ENCODE measurements around the gene DNAJC13.

DNA sequence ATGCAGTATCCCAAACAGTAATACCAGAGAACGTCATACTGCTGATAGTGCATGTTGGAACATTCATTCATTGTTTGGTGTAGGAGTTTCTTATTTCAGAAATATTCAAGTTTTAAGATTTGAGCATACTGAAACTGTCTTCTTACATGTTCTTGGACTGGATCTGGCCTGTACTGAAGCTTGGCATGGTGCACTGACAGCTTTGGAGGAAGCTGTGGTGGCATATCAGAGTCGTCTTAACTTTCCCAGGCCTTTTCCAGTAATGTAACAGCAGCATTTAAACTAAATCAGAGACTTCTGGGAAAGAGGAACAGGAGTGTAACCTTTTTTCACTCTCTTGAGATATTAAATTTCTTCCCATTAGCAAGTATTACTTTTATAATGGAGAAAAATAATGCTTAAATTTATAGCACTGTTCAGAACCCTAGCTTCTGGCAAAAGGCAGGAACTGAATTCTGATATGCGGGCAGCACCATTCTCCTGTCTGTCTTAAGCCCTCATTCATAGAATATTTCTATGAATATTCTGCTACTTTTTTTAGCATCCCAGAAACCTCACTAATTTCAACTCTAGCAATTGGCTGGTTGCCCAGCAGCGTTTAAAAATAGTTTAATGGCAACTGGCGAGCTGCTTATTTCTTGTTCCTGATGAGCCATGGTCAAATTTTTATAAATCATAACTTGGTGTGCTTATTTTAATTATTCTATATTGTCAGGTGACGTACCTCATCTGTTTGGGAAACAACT is 31.1 kb downstream of the DNAJC13 start:
- TF ChIP-seq, protein P1, sequence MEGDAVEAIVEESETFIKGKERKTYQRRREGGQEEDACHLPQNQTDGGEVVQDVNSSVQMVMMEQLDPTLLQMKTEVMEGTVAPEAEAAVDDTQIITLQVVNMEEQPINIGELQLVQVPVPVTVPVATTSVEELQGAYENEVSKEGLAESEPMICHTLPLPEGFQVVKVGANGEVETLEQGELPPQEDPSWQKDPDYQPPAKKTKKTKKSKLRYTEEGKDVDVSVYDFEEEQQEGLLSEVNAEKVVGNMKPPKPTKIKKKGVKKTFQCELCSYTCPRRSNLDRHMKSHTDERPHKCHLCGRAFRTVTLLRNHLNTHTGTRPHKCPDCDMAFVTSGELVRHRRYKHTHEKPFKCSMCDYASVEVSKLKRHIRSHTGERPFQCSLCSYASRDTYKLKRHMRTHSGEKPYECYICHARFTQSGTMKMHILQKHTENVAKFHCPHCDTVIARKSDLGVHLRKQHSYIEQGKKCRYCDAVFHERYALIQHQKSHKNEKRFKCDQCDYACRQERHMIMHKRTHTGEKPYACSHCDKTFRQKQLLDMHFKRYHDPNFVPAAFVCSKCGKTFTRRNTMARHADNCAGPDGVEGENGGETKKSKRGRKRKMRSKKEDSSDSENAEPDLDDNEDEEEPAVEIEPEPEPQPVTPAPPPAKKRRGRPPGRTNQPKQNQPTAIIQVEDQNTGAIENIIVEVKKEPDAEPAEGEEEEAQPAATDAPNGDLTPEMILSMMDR (IDR thresholded peaks at IDR 0.05) = no peak
- TF ChIP-seq POLR2A (IDR thresholded peaks at IDR 0.05) (no peak), EP300 (IDR thresholded peaks at IDR 0.05; ENCODE audit: low read depth) (no peak)

Data from transverse colon (tissue), 3 donors.